Epidermal melanocyte (primary cell): ENCODE data around the gene PYGM.
A peak's percentile ranks its signal among the peaks of the same experiment; 100 is the strongest.

Experiments used
- DNase-seq: peaks from one replicate; pipeline ENCODE4 v3.0.0; 2011; ENCODE audit warnings: low spot score; ENCODE audit not compliant: insufficient read length

PYGM gene

DNA sequence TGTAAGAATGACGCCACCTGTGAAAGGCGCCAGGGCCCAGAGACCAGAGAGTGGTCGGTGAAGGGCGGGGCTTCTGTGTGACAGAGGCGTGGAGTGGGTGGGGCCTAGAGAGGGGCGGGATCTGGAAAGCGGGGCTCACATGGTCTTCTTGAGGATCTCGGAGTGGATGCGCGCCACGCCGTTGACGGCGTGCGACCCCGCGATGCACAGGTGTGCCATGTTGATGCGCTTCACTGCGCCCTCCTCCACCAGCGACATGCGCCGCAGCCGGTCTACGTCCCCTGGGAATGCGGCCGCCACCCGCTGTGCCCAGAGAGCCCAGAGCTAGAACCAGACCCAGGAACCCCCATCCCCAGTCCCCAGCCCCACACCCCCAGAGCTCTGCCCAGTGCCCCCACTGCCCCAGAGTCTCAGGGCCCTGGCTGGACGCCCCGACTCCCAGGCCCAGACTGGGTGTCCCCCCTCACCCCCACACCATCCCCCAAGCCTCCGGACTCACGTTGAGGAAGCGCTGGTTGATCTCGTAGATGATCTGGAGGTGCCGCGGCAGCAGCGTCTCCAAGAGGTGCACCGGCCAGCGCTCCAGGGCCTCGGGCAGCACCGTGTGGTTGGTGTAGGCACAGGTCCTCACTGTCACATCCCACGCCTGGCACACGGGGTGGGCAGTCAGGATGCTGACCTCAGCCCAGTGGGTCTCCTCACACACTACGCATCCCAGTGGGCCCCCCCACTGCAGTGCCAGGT lies 6.2 kb downstream of the PYGM start:
- DNase-seq: no peak

DNA sequence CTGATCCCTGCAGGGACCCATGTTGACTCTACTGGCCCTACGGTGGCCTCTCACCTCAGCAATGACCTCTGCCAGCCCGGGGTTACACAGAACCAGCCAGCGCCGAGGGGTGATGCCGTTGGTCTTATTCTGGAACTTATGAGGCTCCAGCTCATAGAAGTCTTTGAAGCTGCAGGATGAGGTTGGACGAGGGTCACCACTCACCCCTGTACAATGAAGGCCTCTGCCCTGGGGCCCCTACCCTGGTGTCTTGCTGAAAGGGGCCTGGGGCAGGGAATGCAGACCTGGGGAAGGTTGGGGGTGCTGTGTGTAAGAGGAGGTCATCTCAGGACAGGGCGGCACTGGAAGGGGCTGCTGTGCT lies 6.8 kb downstream of the PYGM start:
- no peak for DNase-seq

DNA sequence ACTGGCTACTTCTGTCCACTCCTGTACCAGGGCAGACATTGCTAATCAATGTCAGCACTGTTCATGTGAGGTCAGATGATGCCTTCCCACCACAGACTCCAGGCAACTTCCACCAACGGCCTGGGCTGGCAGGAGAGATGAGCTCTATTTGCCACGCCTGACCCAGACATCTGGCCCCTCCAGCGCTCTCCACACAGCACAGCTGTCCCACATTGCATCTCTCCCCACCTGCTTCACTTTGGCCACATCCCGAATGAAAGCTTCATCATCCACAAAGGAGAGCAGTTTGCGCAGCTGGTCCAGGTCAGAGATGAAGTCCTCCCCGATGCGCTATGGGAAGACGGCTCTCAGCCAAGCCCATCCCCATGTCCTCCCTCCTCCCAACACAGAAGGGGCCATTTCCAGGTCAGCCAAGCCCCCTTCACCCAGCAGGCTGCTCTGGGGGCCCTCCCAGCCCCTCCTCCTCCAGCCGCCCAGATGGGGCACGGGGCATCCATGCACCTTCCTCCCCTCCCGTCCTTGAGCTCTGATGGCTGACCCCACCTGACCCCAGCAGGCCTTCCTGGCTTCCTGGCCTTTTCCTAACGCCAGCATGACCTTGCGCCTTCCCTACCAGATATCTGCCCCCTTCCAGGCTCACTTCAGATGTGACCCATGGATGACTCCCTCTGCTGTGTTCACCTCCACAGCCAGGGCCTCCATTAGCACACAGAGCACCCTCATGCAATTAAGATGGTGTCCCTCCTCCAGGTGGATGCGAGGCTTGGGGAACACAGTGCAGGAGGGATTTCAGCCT lies 7.4 kb downstream of the PYGM start:
- no peak for DNase-seq

DNA sequence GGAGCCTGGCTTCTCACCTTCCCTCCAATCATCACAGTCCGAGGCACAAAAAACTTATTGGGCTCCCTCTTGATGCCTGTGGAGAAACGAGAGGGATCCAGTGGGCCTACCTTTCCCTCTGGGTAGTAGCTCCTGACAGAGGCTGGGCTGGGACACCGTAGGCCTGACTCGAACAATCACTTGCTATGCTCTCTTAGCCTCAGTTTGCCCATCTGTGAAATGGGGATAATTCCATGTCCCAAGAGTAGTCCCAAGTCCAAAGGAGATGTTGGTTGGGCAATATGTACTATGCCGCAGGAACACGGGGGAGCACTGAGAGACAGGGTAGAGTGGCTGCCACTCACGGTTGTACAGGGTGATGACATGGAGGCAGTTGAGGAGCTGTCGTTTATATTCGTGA lies 8.2 kb downstream of the PYGM start:
- no peak for DNase-seq

DNA sequence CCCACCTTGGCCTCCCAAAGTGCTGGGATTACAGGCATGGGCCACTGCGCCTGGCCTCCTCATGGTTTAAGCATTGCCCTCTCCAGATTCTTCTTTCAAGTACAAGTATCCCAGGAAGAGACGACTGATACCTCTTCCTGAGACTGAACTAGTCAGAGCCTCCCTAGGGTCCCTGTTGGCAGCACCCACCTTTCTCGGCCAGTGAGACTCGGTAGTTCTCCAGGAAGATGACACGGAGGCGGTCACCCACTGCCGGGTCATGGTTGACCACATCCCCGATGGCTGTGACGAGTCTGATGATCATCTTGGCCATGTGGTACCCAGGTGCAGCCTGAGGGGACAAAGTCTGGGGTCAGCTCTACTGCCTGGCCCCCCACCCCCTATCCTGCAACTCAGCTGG lies 8.6 kb downstream of the PYGM start:
- DNase-seq: no peak

DNA sequence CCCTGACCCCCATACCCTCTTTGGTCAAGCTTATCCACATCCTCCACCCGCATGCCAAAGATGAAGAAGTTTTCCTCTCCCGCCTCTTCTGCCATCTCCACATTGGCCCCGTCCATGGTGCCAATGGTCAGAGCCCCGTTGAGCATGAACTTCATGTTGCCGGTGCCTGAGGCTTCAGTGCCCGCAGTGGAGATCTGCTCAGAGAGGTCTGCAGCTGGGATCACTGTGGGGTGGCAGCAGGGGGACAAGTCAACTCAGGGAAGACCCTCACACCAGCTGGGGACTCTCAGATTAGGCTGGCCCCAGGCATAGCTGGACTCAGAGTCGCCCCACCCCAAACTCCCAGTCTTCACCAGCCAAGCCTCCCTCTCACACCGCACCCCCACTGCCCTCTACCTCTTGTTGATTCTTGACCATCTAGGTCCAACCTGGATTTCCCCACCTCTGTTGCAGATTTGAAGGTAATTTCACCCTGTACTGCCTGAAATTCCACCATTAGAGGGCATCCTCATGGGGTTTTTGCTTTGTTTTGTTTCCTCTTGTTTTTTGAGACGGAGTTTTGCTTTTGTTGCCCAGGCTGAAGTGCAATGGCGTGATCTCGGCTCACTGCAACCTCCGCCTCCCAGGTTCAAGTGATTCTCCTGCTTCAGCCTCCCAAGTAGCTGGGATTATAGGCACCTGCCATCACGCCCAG lies 9.3 kb downstream of the PYGM start:
- DNase-seq: no peak

DNA sequence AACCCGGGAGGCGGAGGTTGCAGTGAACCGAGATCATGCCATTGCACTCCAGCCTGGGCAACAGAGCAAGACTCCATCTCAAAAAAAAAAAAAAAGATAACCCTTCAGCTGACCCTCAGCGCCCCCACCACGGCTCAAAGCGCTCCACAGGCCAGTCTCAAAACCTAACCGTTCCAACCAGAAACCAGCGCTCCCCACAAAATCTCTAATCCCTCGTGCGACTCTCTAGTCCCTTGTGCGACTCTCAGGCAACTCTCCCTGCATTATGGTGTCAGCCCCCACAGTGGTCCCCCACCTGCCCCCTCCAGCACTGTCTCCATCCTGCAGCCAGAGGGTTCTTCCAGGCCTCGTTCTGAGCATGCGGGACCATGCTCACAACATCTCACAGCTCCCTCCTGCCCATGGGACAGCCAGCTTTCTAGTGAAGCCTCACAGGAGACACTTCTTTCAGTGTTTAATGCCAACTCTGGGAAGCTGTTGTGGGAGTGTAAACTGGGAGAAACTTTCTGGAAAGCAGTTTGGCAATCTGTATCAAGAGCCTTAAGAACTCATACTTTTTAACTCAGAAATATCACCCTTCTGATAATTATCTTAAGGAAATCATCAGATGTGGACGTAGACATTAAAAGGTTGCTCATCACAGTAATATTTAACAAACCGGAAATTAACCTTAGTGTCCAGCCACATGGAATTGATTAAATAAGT lies 11.7 kb downstream of the PYGM start:
- no peak for DNase-seq

DNA sequence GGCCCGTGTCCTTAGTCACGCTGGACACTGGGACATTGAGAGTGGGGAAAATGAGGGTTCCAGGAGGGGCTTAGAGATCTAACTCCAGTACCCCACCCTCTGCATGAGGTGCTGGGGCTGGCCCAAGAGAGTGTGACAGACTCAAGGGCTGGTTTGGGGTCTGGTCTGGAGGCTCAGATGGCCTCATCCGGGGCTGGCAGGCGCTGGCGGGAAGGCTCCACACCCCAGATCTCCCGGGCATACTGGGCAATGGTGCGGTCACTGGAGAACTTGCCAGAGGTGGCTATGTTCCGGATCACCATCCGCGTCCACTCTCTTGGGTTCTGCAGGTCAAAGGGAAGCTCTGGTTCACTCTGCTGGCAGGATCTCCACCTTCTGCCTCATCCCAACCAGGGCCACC lies 13.3 kb downstream of the PYGM start:
- DNase-seq: no peak

DNA sequence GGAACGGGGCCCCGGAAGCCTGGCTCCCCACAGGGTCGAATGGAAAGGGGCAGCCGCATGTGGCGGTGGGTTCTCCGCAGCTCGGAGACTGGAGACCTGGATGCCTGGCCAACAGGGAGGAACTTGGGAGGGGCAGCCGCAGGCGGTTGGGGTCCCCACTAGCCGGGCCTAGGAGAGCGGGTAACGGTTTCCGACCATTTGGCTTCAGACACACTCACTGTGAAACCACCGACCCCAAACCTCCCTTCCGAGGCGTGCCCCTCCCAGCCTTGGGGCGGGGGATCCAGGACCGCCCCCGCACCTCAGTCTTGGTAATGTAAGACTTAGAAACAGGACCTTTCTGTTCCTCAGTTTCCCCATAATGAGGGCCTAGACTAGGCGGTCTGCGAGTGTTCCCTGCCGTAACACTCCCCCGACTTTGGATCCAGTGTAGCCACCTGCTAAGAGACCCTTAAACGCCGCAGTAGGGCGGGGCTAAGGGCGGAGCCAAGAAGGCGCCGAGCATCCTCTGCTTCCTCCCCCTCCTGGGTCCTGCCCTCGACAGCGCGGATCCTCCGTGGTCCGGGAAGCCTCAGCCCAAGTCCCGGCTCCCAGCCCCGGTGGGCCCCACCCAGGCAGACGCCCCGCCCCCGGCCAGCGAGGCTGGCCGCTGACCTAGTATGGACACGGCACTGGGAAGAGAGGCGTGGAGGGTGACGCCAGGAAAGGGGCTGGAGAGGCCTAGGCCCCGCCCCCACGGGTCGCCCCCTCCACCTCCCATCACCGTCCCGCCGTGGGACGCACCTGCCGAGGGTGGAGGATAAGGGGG lies 14.0 kb downstream of the PYGM start:
- DNase-seq: peak; percentile 55

DNA sequence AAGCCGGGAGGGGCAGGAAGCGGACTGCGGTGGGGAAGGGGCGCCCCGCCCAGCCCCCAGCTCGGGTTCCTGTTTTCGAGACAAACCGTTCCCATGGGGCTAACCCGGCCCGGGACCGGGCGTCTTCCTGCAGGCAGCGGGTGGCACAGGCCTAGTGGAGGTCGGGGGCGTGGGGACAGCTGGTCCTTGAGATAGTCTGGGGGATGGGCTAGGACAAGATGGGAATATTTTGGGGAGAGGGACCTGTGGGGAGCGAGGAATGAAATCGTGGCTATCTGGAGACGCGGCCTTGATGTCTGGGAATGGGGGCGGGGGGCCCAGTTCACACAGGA lies 14.6 kb downstream of the PYGM start:
- no peak for DNase-seq

DNA sequence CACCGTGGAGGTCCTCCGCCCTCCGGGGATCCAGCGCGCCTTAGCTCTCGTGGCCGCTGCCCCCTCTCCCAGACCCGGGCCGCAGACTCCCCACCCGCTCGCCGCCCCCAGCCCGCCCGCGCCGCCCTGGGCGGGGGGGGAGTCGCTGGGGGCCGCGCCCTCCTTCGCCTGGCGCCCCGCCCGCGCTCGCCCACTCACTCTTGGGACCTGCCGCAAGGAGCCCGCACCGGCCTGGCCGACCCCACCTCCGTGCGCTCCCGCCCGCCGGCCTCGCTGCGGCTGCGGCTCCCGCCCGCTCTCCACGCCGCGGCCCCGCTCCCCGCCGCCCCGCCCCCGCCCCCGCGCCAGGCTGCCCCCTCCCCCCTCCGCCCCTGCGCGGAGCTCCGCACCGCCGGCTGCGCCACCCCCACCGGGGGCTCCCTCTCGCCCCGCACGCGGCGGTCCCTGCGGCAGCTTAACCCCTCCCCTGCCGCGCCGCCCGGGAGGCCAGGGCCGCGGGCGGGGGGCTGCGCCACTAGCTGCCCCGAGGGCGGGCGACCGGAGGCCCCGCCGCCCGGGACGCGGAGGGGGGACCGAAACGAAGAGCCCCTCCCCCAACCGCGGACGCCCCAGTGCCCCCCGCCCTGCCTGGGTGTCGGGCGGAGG lies 15.1 kb downstream of the PYGM start:
- DNase-seq: no peak

DNA sequence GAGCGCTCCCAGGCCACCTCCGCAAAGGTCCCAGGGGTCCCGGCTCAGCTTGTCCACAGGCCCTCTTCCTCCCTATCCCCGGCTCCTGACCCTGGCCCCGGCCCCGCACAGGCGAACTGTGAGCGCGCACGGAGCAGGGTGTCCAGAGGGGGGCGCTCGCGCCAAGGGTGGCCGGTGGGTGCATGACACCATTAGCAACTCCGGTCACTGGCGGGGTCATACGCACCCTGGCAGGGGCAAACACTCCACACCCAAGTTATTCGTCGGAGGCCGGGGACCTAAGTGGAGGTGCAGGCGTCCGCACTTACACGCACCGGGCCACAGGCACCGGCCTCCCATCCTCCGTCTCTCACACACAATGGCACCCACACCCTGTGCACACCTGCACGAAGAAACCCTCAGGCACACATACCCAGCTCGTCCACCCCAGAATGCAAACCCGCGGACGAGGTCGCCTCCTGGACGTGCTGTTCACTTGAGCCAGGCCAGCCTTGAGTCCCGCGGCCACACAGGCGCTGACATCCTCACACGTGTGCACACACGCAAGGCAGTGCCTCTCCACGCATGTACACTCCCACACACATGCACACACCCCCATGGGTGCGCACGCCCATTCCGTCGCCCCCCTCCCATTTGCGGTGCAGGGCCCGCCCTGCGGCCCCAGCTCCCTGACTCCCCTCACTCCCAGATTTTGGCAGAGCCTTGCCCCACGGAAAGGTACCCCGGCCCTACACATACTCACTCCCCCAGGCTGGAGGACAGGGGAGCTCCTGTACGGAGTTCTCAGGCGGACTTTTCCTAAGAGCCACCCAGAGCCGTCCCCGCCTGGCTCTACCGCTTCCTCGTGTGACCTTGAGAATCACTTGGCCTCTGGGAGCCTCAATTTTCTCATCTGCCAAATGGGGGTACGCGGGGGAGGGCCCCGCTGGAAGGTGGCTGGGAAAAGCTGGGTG lies 15.9 kb downstream of the PYGM start, which contains the start of gene RASGRP2:
RASGRP2 (minus strand) TSS at position 552 of the 953 bp plus-strand sequence. CDS start 1,276 bp downstream, outside the sequence.
- peak; percentile 24 for DNase-seq

DNA sequence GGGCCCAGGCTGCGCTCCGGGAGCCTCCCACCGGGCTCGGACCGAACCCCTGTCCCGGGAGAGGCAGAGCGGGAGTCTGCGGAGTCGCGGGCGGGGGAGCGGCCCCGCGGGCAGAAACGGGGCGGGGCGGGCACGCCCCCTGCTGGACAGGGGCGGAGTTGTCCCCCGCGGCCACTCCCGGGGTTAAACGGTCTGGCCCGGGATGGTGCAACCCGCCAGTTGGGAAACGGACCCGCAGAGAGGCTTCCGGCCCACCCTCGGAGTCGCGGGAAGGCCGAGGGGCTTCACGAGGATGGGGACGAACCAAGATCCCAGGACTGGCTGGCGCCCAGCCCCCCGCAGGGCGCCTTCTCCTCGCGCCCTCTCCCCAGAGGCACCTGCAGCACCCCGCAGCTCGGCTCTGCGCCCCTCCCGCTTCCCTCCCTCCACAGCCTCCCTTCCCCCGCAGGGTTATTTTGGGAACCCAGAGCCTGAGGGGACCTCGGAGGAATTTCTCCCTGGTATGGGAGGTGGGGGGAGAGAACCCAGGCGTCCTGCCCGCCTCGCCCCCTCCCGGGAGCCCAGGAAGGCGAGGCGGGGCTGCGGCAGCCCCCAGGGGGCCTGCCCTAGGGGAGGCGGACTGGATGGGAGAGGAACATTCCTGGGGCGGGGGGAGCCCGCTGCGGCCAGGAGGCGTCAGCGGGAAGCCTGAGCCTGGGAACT lies 16.7 kb downstream of the PYGM start:
- DNase-seq: peak; percentile 90

DNA sequence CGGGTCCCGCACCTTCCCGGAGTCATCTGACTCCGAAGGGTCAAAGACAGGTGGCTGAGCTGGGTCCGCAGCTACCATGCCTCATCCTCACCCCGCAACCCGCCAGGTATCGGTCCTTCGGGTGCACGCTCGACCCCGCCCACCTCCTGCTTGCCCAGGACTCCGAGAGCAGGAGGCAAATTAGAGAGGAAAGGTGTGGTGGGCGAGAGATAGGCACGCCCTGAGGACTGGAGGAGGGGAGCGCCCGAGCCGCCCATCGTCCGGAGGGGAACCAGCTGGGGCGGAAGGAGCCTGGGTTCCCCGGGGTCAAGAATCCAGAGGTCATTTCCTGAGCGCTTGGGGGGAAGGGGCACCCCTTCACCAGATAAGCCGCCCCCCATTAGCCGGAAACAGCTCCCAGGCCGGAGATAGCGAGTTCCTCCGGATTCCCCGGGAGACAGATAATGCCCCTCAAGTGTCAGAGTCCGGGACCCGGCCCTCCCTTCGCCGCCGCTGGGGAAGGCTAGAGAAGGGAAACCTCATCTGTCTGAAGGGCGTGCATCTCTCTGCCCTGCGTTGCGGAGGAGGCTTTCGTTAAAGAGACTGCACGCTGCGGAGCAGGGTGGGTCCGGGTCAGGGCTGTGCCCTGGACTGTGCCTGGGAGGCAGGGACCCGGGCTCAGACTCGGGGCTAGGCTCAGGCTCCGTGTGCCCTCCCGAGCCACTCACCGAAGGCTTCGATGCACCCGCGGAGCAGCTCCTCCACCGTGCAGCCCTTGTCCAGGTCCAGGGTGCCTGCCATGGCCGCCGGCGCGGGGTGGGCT lies 17.5 kb downstream of the PYGM start:
- DNase-seq: no peak

DNA sequence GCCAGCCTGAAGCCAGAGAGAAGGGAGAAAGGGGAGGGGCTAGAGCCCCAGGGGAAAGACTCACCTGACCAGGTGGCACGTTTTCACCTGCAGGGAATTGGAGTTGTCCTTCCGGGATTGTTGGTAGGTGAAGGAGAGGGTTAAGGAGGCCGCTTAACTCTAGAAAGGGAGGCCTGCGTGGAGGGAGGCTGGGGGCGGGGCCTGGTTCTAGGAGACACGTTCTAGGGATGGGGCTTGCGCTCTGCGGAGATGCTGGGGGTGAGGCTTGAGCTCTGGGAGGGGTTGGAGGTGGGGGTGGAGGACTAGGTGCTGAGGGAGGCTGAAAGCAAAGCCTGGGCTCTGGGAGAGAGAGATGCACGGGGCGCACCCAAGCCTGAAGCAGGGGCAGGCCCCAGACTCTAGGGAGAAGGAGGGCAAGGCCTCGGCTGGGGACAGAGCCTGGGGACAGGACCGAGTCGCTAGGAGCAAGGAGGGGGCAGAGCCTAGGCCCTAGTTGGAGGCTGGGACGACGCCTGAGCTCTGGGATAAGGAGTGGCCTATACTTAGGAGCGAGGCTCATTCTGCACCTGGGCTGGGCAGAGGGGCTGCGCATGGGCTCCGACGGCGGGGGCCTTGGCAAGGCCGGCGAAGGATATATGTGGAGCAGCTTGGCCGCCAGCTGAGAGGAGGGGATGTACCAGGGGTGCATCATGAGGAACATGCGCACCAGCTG lies 18.2 kb downstream of the PYGM start:
- DNase-seq: peak; percentile 7

DNA sequence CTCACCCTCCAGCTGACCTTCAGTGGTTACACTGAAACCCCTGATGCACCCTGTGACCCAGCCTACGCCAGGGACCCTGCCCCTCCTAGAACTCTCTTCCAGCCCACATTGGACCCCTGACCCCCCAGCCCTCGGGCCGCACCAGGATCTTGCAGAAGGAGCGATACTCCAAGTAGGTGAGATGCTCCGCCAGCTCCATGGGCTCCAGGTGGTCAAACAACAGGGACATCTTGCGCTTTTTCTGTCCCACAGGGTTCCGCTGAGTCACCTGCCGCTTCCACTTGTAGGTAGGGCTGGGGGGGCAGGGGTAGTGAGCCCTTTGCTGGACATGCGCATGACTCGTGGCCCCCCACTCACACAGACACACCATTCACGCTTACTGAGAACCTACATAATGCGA lies 19.9 kb downstream of the PYGM start:
- no peak for DNase-seq

DNA sequence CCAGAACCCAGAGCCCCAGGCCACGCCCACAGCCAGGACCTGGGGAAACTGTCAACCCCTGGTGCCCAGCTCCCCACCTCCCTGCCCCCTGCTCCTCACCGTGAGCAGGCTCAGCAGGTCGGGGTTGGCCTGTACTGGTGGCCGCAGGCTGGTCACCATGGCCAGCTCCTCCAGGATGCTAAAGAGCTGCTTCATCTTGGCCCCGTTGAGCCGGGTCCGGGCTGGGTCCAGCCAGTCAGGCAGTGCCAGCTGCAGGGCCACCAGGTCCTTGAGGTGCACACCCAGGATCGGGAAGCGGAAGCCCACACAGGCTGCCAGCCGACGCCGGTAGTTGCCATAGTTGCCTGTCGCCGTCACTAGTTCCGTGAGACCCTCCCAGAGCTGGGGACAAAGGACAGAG lies 23.1 kb downstream of the PYGM start:
- no peak for DNase-seq
